Activated CD4-positive, alpha-beta T cell treated with anti-CD3 and anti-CD28 coated beads, Interleukin-2, amount 50 U/mL, for 1 hour (primary cell): ENCODE measurements around the gene EFCAB8.
"Not testable (repeated sequence)": the region's sequence is repeated elsewhere in the genome, so short reads cannot be mapped to it uniquely, and the experiment has no call there.

ENCODE experiments used
- DNase-seq: peaks from one replicate; pipeline ENCODE4 v3.0.0-alpha.2; 2020

EFCAB8 gene

GRCh38 chr20:32975121-32975520 is 116.4 kb downstream of the EFCAB8 start:
- not testable (repeated sequence) for DNase-seq

GRCh38 chr20:32975698-32976674 is 117.3 kb downstream of the EFCAB8 start:
- no peak for DNase-seq

GRCh38 chr20:32976746-32977145 is 118.0 kb downstream of the EFCAB8 start:
- DNase-seq = no peak

GRCh38 chr20:32977281-32978008 is 118.7 kb downstream of the EFCAB8 start:
- no peak for DNase-seq

GRCh38 chr20:32978009-32978335 is 119.2 kb downstream of the EFCAB8 start:
- DNase-seq = no peak

GRCh38 chr20:32979201-32979998 is 120.7 kb downstream of the EFCAB8 start:
- no peak for DNase-seq

GRCh38 chr20:32980131-32980941 is 121.6 kb downstream of the EFCAB8 start:
- DNase-seq = no peak

- DNase-seq = no peak
These were observed 122.3 kb downstream of the EFCAB8 start for GRCh38 chr20:32980990-32981389.

- no peak for DNase-seq
These were observed 124.1 kb downstream of the EFCAB8 start for GRCh38 chr20:32982617-32983458.

GRCh38 chr20:32983459-32984112 is 124.9 kb downstream of the EFCAB8 start:
- DNase-seq = no peak

- no peak for DNase-seq
These were observed 125.5 kb downstream of the EFCAB8 start for GRCh38 chr20:32984196-32984595.

- no peak for DNase-seq
These were observed 126.1 kb downstream of the EFCAB8 start for GRCh38 chr20:32984631-32985354.

GRCh38 chr20:32985596-32985995 is 126.9 kb downstream of the EFCAB8 start:
- DNase-seq = no peak

GRCh38 chr20:32986331-32986966 is 127.7 kb downstream of the EFCAB8 start:
- no peak for DNase-seq

- no peak for DNase-seq
These were observed 128.5 kb downstream of the EFCAB8 start for GRCh38 chr20:32987044-32987825.

- DNase-seq = no peak
These were observed 129.3 kb downstream of the EFCAB8 start for GRCh38 chr20:32988008-32988407.

GRCh38 chr20:32989507-32990283 is 131.0 kb downstream of the EFCAB8 start:
- DNase-seq = no peak

- DNase-seq = no peak
These were observed 131.7 kb downstream of the EFCAB8 start for GRCh38 chr20:32990426-32990825.
